Measurements from ENCODE around the gene SCAMP1.

Gene SCAMP1

GRCh38 chr5:78497573-78498533 is 137.4 kb downstream of the SCAMP1 start:
- DNase-seq: no peak

GRCh38 chr5:78499485-78499884 is 139.1 kb downstream of the SCAMP1 start:
- no peak for DNase-seq

- DNase-seq: no peak
Measured at GRCh38 chr5:78500028-78500427, 139.6 kb downstream of the SCAMP1 start.

GRCh38 chr5:78500871-78501270 is 140.5 kb downstream of the SCAMP1 start:
- DNase-seq: no peak

GRCh38 chr5:78501411-78502352 is 141.3 kb downstream of the SCAMP1 start:
- no peak for DNase-seq

- no peak for DNase-seq
Measured at GRCh38 chr5:78503958-78504653, 143.7 kb downstream of the SCAMP1 start.

- peak; percentile 94 for DNase-seq
Measured at GRCh38 chr5:78504704-78505677, 144.6 kb downstream of the SCAMP1 start.

- no peak for DNase-seq
Measured at GRCh38 chr5:78505860-78506259, 145.4 kb downstream of the SCAMP1 start.

- DNase-seq: peak; percentile 76
Measured at GRCh38 chr5:78506261-78507024, 146.0 kb downstream of the SCAMP1 start.

- DNase-seq: no peak
Measured at GRCh38 chr5:78507531-78507930, 147.1 kb downstream of the SCAMP1 start.

GRCh38 chr5:78508186-78508765 is 147.9 kb downstream of the SCAMP1 start:
- DNase-seq: peak; percentile 53

- DNase-seq: peak; percentile 76
Measured at GRCh38 chr5:78509145-78509865, 148.9 kb downstream of the SCAMP1 start.

GRCh38 chr5:78509884-78510769 is 149.7 kb downstream of the SCAMP1 start:
- peak; percentile 70 for DNase-seq

GRCh38 chr5:78511121-78511906 is 150.9 kb downstream of the SCAMP1 start:
- DNase-seq: peak; percentile 69

GRCh38 chr5:78512435-78512834 is 152.0 kb downstream of the SCAMP1 start:
- DNase-seq: no peak

- no peak for DNase-seq
Measured at GRCh38 chr5:78513441-78513840, 153.0 kb downstream of the SCAMP1 start.

- no peak for DNase-seq
Measured at GRCh38 chr5:78514427-78515330, 154.3 kb downstream of the SCAMP1 start.

Measured in right hindlimb (tissue), 1 donor.